SK-N-SH treated with all-trans-retinoic acid at 6 μM for 48 hours (cell line): ENCODE data around the gene CPSF3.
A peak's percentile ranks its signal among the peaks of the same experiment; 100 is the strongest.

Source experiments
- ATAC-seq: fragments of 200-7000 bp; cut with Tn5 transposase; 3 replicates; pipeline ENCODE4 v1.9.1; 2020; ENCODE audit warnings: mild to moderate bottlenecking, moderate library complexity
- ARNTL ChIP-seq: fragments of 450-650 bp; formaldehyde crosslinking; IDR thresholded peaks from 2 replicates; pipeline ENCODE4 v1.5.0; 2020; ENCODE audit warnings: low read depth, mild to moderate bottlenecking, moderate library complexity, borderline replicate concordance
- BACH2 ChIP-seq: fragments of 250-450 bp; sonication (Bioruptor Pico); IDR thresholded peaks from 2 replicates; pipeline ENCODE4 v1.9.0; 2021; ENCODE audit warnings: mild to moderate bottlenecking, borderline replicate concordance
- CSDC2 ChIP-seq: fragments of 250-450 bp; sonication (Bioruptor Pico); IDR thresholded peaks from 2 replicates; pipeline ENCODE4 v1.5.0; 2020; ENCODE audit warnings: mild to moderate bottlenecking, moderate library complexity
- ESRRG ChIP-seq: fragments of 250-450 bp; sonication (Bioruptor Pico); IDR thresholded peaks from 2 replicates; pipeline ENCODE4 v1.6.1; 2021; ENCODE audit warnings: mild to moderate bottlenecking
- GLIS3 ChIP-seq: fragments of 250-450 bp; sonication (Bioruptor Pico); IDR thresholded peaks from 2 replicates; pipeline ENCODE4 v1.5.0; 2020; ENCODE audit warnings: mild to moderate bottlenecking, moderate library complexity
- ISL1 ChIP-seq: fragments of 250-450 bp; sonication (Bioruptor Pico); IDR thresholded peaks from 2 replicates; pipeline ENCODE4 v2.1.2; 2022; ENCODE audit warnings: mild to moderate bottlenecking, moderate library complexity
- OSR1 ChIP-seq: fragments of 250-450 bp; sonication (Bioruptor Pico); IDR thresholded peaks from 2 replicates; pipeline ENCODE4 v1.8.0; 2022; ENCODE audit warnings: moderate library complexity, mild to moderate bottlenecking, inconsistent platforms
- PPARA ChIP-seq: fragments of 250-450 bp; sonication (Bioruptor Pico); IDR thresholded peaks from 2 replicates; pipeline ENCODE4 v1.5.0; 2020; ENCODE audit warnings: mild to moderate bottlenecking, borderline replicate concordance
- RARB ChIP-seq: fragments of 250-450 bp; sonication (Bioruptor Pico); IDR thresholded peaks from 2 replicates; pipeline ENCODE4 v1.8.0; 2021; ENCODE audit warnings: mild to moderate bottlenecking, moderate library complexity
- SNAI2 ChIP-seq: fragments of 250-450 bp; sonication (Bioruptor Pico); IDR thresholded peaks from 2 replicates; pipeline ENCODE4 v1.5.0; 2020; ENCODE audit warnings: mild to moderate bottlenecking, moderate library complexity
- TCF4 ChIP-seq: fragments of 250-450 bp; sonication (Bioruptor Pico); IDR thresholded peaks from 2 replicates; pipeline ENCODE4 v1.8.0; 2021; ENCODE audit warnings: mild to moderate bottlenecking, moderate library complexity, borderline replicate concordance
- TOX ChIP-seq: fragments of 250-450 bp; sonication (Bioruptor Pico); IDR thresholded peaks from 2 replicates; pipeline ENCODE4 v1.8.0; 2021; ENCODE audit warnings: mild to moderate bottlenecking, moderate library complexity, borderline replicate concordance
- ZC3H10 ChIP-seq: fragments of 250-450 bp; sonication (Bioruptor Pico); IDR thresholded peaks from 2 replicates; pipeline ENCODE4 v1.5.1; 2021; ENCODE audit warnings: mild to moderate bottlenecking, moderate library complexity
- ZFP3 ChIP-seq: fragments of 250-450 bp; sonication (Bioruptor Pico); IDR thresholded peaks from 2 replicates; pipeline ENCODE4 v1.5.0; 2020; ENCODE audit warnings: mild to moderate bottlenecking, moderate library complexity
- ZFP30 ChIP-seq: fragments of 450-650 bp; formaldehyde crosslinking; IDR thresholded peaks from 2 replicates; pipeline ENCODE4 v1.5.0; 2022; ENCODE audit warnings: mild to moderate bottlenecking, moderate library complexity
- ZNF565 ChIP-seq: fragments of 450-650 bp; formaldehyde crosslinking; conservative IDR thresholded peaks from 2 replicates; pipeline ENCODE4 v1.5.0; 2020; ENCODE audit warnings: low read depth, mild to moderate bottlenecking, moderate library complexity
- ZNF70 ChIP-seq: fragments of 450-650 bp; formaldehyde crosslinking; IDR thresholded peaks from 2 replicates; pipeline ENCODE4 v1.5.0; 2020; ENCODE audit warnings: mild to moderate bottlenecking, moderate library complexity
- ZNF8 ChIP-seq: fragments of 450-650 bp; formaldehyde crosslinking; IDR thresholded peaks from 2 replicates; pipeline ENCODE4 v1.5.0; 2020; ENCODE audit warnings: mild to moderate bottlenecking, moderate library complexity
- TF ChIP-seq, protein P1 (sequence below): fragments of 250-450 bp; sonication (Bioruptor Pico); IDR thresholded peaks from 2 replicates; pipeline ENCODE4 v1.8.0; 2020; ENCODE audit warnings: mild to moderate bottlenecking, moderate library complexity, borderline replicate concordance
- TF ChIP-seq, protein P2 (sequence below): fragments of 250-450 bp; sonication (Bioruptor Pico); IDR thresholded peaks from 2 replicates; pipeline ENCODE4 v1.5.0; 2020; ENCODE audit warnings: mild to moderate bottlenecking, moderate library complexity
- TF ChIP-seq, protein P3 (sequence below): fragments of 250-450 bp; sonication (Bioruptor Pico); IDR thresholded peaks from 2 replicates; pipeline ENCODE4 v1.5.1; 2021; ENCODE audit warnings: mild to moderate bottlenecking, moderate library complexity
- TF ChIP-seq, protein P4 (sequence below): fragments of 250-450 bp; sonication (Bioruptor Pico); IDR thresholded peaks from 2 replicates; pipeline ENCODE4 v1.8.0; 2021; ENCODE audit warnings: low read depth, mild to moderate bottlenecking, moderate library complexity, borderline replicate concordance

Gene CPSF3

DNA sequence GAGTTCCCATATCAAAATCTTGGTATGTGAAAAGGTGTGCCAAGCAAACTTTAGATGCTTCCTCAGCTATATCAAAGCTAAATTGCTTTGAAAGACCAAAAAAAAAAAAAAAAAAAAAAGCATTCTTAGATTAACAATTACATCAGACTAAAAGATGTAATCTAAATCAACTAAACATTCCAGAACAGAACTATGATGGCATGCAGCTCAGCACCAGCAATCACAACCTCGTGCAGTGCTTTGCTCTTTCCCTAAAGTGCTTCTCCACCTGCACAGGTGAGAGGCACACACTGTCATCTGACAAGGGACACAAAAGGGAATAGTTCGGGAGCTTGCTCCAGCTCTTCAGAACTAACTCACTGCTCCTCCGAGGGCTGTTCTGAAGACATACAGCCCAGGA is 94.7 kb downstream of the CPSF3 start:
- TF ChIP-seq, protein P1, sequence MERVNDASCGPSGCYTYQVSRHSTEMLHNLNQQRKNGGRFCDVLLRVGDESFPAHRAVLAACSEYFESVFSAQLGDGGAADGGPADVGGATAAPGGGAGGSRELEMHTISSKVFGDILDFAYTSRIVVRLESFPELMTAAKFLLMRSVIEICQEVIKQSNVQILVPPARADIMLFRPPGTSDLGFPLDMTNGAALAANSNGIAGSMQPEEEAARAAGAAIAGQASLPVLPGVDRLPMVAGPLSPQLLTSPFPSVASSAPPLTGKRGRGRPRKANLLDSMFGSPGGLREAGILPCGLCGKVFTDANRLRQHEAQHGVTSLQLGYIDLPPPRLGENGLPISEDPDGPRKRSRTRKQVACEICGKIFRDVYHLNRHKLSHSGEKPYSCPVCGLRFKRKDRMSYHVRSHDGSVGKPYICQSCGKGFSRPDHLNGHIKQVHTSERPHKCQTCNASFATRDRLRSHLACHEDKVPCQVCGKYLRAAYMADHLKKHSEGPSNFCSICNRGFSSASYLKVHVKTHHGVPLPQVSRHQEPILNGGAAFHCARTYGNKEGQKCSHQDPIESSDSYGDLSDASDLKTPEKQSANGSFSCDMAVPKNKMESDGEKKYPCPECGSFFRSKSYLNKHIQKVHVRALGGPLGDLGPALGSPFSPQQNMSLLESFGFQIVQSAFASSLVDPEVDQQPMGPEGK = no peak
- peak; percentile 20 for TF ChIP-seq ISL1 (CRISPR knock-in tag)
- ATAC-seq = no peak; the same call in 2 of the 3 replicates

DNA sequence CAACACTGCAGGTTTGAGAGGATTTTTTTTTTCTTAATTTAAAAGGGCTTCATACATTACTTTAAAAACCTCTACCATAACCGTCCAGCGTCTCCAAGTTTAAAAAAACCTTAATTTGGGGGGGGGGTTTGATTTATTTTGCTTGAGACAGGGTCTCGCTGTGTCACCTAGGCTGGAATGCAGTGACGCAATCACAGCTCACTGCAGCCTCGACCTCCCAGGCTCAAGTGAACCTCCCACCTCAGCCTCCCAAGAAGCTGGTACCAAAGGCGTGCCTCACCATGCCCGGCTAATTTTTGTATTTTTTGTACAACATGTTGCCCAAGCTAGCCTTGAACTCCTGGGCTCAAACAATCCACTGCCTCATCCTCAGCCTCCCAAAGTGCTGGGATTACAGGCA is 95.3 kb downstream of the CPSF3 start:
- no peak for TF ChIP-seq ARNTL (CRISPR knock-in tag)
- TF ChIP-seq ZNF70 (CRISPR knock-in tag) = no peak
- no peak for TF ChIP-seq TOX (CRISPR knock-in tag)
- TF ChIP-seq ISL1 (CRISPR knock-in tag) = no peak
- TF ChIP-seq PPARA (CRISPR knock-in tag) = no peak
- TF ChIP-seq GLIS3 (CRISPR knock-in tag) = no peak
- TF ChIP-seq ZFP3 (CRISPR knock-in tag) = no peak
- TF ChIP-seq, protein P1 = no peak
- TF ChIP-seq CSDC2 (CRISPR knock-in tag) = no peak
- no peak for TF ChIP-seq ZC3H10 (CRISPR knock-in tag)
- no peak for TF ChIP-seq ZNF565 (CRISPR knock-in tag)
- TF ChIP-seq TCF4 = no peak
- TF ChIP-seq, protein P2, sequence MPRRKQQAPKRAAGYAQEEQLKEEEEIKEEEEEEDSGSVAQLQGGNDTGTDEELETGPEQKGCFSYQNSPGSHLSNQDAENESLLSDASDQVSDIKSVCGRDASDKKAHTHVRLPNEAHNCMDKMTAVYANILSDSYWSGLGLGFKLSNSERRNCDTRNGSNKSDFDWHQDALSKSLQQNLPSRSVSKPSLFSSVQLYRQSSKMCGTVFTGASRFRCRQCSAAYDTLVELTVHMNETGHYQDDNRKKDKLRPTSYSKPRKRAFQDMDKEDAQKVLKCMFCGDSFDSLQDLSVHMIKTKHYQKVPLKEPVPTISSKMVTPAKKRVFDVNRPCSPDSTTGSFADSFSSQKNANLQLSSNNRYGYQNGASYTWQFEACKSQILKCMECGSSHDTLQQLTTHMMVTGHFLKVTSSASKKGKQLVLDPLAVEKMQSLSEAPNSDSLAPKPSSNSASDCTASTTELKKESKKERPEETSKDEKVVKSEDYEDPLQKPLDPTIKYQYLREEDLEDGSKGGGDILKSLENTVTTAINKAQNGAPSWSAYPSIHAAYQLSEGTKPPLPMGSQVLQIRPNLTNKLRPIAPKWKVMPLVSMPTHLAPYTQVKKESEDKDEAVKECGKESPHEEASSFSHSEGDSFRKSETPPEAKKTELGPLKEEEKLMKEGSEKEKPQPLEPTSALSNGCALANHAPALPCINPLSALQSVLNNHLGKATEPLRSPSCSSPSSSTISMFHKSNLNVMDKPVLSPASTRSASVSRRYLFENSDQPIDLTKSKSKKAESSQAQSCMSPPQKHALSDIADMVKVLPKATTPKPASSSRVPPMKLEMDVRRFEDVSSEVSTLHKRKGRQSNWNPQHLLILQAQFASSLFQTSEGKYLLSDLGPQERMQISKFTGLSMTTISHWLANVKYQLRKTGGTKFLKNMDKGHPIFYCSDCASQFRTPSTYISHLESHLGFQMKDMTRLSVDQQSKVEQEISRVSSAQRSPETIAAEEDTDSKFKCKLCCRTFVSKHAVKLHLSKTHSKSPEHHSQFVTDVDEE (CRISPR knock-in tag) = no peak
- TF ChIP-seq ZNF8 = no peak
- TF ChIP-seq, protein P3, sequence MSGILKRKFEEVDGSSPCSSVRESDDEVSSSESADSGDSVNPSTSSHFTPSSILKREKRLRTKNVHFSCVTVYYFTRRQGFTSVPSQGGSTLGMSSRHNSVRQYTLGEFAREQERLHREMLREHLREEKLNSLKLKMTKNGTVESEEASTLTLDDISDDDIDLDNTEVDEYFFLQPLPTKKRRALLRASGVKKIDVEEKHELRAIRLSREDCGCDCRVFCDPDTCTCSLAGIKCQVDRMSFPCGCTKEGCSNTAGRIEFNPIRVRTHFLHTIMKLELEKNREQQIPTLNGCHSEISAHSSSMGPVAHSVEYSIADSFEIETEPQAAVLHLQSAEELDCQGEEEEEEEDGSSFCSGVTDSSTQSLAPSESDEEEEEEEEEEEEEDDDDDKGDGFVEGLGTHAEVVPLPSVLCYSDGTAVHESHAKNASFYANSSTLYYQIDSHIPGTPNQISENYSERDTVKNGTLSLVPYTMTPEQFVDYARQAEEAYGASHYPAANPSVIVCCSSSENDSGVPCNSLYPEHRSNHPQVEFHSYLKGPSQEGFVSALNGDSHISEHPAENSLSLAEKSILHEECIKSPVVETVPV (CRISPR knock-in tag) = no peak
- TF ChIP-seq SNAI2 (CRISPR knock-in tag) = no peak
- no peak for ATAC-seq

DNA sequence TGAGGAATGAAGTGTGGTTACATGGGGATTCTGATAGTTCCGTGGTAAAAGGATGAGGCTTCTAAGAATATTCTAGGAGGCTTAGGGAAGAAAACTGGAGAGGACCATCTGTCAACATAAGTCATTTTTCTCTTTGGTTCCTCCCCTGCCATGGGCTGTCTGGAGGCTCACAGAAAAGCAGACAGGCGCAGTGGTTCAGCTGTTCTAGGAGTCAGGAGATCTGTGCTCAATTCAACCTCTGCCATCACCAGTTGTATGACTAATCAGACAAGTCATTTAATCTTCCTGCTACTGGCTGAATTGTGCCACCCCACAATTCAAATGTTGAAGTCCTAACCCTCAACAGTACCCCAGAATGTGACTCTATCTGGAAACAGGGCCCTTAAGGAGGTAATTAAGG is 95.8 kb downstream of the CPSF3 start:
- TF ChIP-seq ESRRG (CRISPR knock-in tag) = no peak
- TF ChIP-seq, protein P1 = no peak
- TF ChIP-seq ZFP30 (CRISPR knock-in tag) = no peak
- TF ChIP-seq ZNF565 (CRISPR knock-in tag) = no peak
- TF ChIP-seq, protein P4, sequence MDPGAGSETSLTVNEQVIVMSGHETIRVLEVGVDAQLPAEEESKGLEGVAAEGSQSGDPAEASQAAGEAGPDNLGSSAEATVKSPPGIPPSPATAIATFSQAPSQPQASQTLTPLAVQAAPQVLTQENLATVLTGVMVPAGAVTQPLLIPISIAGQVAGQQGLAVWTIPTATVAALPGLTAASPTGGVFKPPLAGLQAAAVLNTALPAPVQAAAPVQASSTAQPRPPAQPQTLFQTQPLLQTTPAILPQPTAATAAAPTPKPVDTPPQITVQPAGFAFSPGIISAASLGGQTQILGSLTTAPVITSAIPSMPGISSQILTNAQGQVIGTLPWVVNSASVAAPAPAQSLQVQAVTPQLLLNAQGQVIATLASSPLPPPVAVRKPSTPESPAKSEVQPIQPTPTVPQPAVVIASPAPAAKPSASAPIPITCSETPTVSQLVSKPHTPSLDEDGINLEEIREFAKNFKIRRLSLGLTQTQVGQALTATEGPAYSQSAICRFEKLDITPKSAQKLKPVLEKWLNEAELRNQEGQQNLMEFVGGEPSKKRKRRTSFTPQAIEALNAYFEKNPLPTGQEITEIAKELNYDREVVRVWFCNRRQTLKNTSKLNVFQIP (CRISPR knock-in tag) = no peak
- no peak for TF ChIP-seq PPARA (CRISPR knock-in tag)
- TF ChIP-seq, protein P3 (CRISPR knock-in tag) = no peak
- no peak for TF ChIP-seq TOX (CRISPR knock-in tag)
- no peak for TF ChIP-seq OSR1
- TF ChIP-seq RARB (CRISPR knock-in tag) = no peak
- TF ChIP-seq ISL1 (CRISPR knock-in tag) = no peak
- TF ChIP-seq, protein P2 (CRISPR knock-in tag) = no peak
- TF ChIP-seq GLIS3 (CRISPR knock-in tag) = no peak
- no peak for TF ChIP-seq SNAI2 (CRISPR knock-in tag)
- TF ChIP-seq BACH2 (CRISPR knock-in tag) = no peak
- TF ChIP-seq ZNF70 (CRISPR knock-in tag) = no peak
- TF ChIP-seq, all 23 proteins: peak for 0
- no peak; the same call in 1 of the 3 replicates for ATAC-seq
